NCI-H446 (cell line): Measurements from ENCODE around the gene CYP2D6.
A peak's percentile ranks its signal among the peaks of the same experiment; 100 is the strongest.
"Not testable (repeated sequence)": the region's sequence is repeated elsewhere in the genome, so short reads cannot be mapped to it uniquely, and the experiment has no call there.

ENCODE experiments used
- DNase-seq, 2 experiments: peaks; one replicate each; lab custom pipeline; 2025; lab: John Stamatoyannopoulos, UW

CYP2D6 gene

GRCh38 chr22:42134100-42135020 lies 3.8 kb upstream of the CYP2D6 start:
- DNase-seq = no peak

GRCh38 chr22:42132457-42132856 lies 1.8 kb upstream of the CYP2D6 start:
- DNase-seq = no peak

- no peak for DNase-seq
Observed at GRCh38 chr22:42131562-42131961, 952 bp upstream of the CYP2D6 start.

GRCh38 chr22:42130182-42130581 lies 428 bp downstream of the CYP2D6 start:
- DNase-seq = not testable (repeated sequence)

- not testable (repeated sequence) for DNase-seq
Observed at GRCh38 chr22:42128776-42129694, 1.6 kb downstream of the CYP2D6 start.

- DNase-seq = not testable (repeated sequence)
Observed at GRCh38 chr22:42128007-42128406, 2.6 kb downstream of the CYP2D6 start.

GRCh38 chr22:42127606-42128005 lies 3.0 kb downstream of the CYP2D6 start:
- DNase-seq = no peak

- not testable (repeated sequence) for DNase-seq
Observed at GRCh38 chr22:42123529-42123928, 7.1 kb downstream of the CYP2D6 start.

GRCh38 chr22:42120231-42121021 lies 10.2 kb downstream of the CYP2D6 start:
- not testable (repeated sequence) for DNase-seq

GRCh38 chr22:42116848-42117424 lies 13.7 kb downstream of the CYP2D6 start:
- no peak for DNase-seq

GRCh38 chr22:42115420-42115830 lies 15.2 kb downstream of the CYP2D6 start:
- DNase-seq = not testable (repeated sequence)

GRCh38 chr22:42114721-42115120 lies 15.9 kb downstream of the CYP2D6 start:
- DNase-seq = no peak

GRCh38 chr22:42112793-42113192 lies 17.8 kb downstream of the CYP2D6 start:
- not testable (repeated sequence) for DNase-seq

- no peak for DNase-seq
Observed at GRCh38 chr22:42111798-42112197, 18.8 kb downstream of the CYP2D6 start.

GRCh38 chr22:42108848-42109247 lies 21.8 kb downstream of the CYP2D6 start:
- DNase-seq = no peak

- DNase-seq = not testable (repeated sequence)
Observed at GRCh38 chr22:42104332-42104860, 26.2 kb downstream of the CYP2D6 start.

GRCh38 chr22:42101199-42101598 lies 29.4 kb downstream of the CYP2D6 start:
- no peak for DNase-seq

- no peak for DNase-seq
Observed at GRCh38 chr22:42091455-42091782, 39.2 kb downstream of the CYP2D6 start.

- peak; percentile 97 to 99 for DNase-seq
Observed at GRCh38 chr22:42090596-42091454, 39.8 kb downstream of the CYP2D6 start, which contains the start of gene NDUFA6. Gene NDUFA6 (minus strand): TSS chr22:42090772. CDS start chr22:42090744, 28 bp downstream.

GRCh38 chr22:42086051-42086450 lies 44.6 kb downstream of the CYP2D6 start:
- peak in 1 of 2 experiments; percentile 27 for DNase-seq
